ENCODE measurements around the gene TMEM120A. TPM values are rescaled to one million over a fixed set of nuclear protein-coding genes. Genes with fewer than 3 reads are reported as not detected.

Gene TMEM120A
- total RNA-seq, 1 donor from 2014 or later = 44.0 TPM

GRCh38 chr7:75981453-75982305 lies 12.7 kb downstream of the TMEM120A start:
- intact Hi-C loops (cut with micrococcal nuclease) = no loop called here

- intact Hi-C loops (cut with micrococcal nuclease) = no loop called here
Measured at GRCh38 chr7:75981203-75981452, 13.3 kb downstream of the TMEM120A start.

GRCh38 chr7:75980430-75981202 lies 13.8 kb downstream of the TMEM120A start:
- intact Hi-C loops (cut with micrococcal nuclease) = no loop called here

GRCh38 chr7:75979759-75980429 lies 14.5 kb downstream of the TMEM120A start:
- intact Hi-C loops (cut with micrococcal nuclease) = no loop called here

GRCh38 chr7:75977743-75978142 lies 16.7 kb downstream of the TMEM120A start:
- intact Hi-C loops (cut with micrococcal nuclease) = no loop called here

GRCh38 chr7:75971961-75972763 lies 22.2 kb downstream of the TMEM120A start:
- intact Hi-C loops (cut with micrococcal nuclease) = no loop called here

GRCh38 chr7:75971309-75971960 lies 23.0 kb downstream of the TMEM120A start:
- intact Hi-C loops (cut with micrococcal nuclease) = no loop called here

- intact Hi-C loops (cut with micrococcal nuclease) = no loop called here
Measured at GRCh38 chr7:75969704-75970498, 24.5 kb downstream of the TMEM120A start.

- intact Hi-C loops (cut with micrococcal nuclease) = no loop called here
Measured at GRCh38 chr7:75969182-75969581, 25.2 kb downstream of the TMEM120A start.

- intact Hi-C loops (cut with micrococcal nuclease) = no loop called here
Measured at GRCh38 chr7:75968561-75969001, 25.8 kb downstream of the TMEM120A start.

- intact Hi-C loops (cut with micrococcal nuclease) = no loop called here
Measured at GRCh38 chr7:75968012-75968411, 26.4 kb downstream of the TMEM120A start.

- intact Hi-C loops (cut with micrococcal nuclease) = no loop called here
Measured at GRCh38 chr7:75967487-75967997, 26.9 kb downstream of the TMEM120A start.

GRCh38 chr7:75967055-75967454 lies 27.3 kb downstream of the TMEM120A start:
- intact Hi-C loops (cut with micrococcal nuclease) = no loop called here

GRCh38 chr7:75966190-75966961 lies 28.0 kb downstream of the TMEM120A start:
- intact Hi-C loops (cut with micrococcal nuclease) = no loop called here

GRCh38 chr7:75965617-75966016 lies 28.8 kb downstream of the TMEM120A start:
- intact Hi-C loops (cut with micrococcal nuclease) = no loop called here

GRCh38 chr7:75963381-75963995 lies 30.9 kb downstream of the TMEM120A start:
- intact Hi-C loops (cut with micrococcal nuclease) = no loop called here

- intact Hi-C loops (cut with micrococcal nuclease) = no loop called here
Measured at GRCh38 chr7:75962607-75963380, 31.6 kb downstream of the TMEM120A start.

- intact Hi-C loops (cut with micrococcal nuclease) = no loop called here
Measured at GRCh38 chr7:75961218-75961617, 33.2 kb downstream of the TMEM120A start.

Data from T-helper 1 cell treated with Interleukin-12 subunit alpha and Interleukin-12 subunit beta and Interleukin-4 antibody, amounts not matched to agents 30 ng/mL and 1 ng/mL, for 36 hours (primary cell).